GM21367 (cell line): ENCODE measurements around the gene SHISAL1.

Source experiments
- ATAC-seq: cut with Tn5 transposase; IDR thresholded peaks from one replicate; pipeline ENCODE4 v1.9.1; 2021; ENCODE audit not compliant: unreplicated experiment

The SHISAL1 gene

GRCh38 chr22:44344407-44344806 is 31.7 kb upstream of the SHISAL1 start:
- no peak for ATAC-seq

GRCh38 chr22:44342347-44342956 is 29.7 kb upstream of the SHISAL1 start:
- no peak for ATAC-seq

GRCh38 chr22:44341431-44342346 is 28.9 kb upstream of the SHISAL1 start:
- no peak for ATAC-seq

- ATAC-seq, result no peak
These were observed 27.8 kb upstream of the SHISAL1 start for GRCh38 chr22:44340271-44341239.

GRCh38 chr22:44338906-44339305 is 26.2 kb upstream of the SHISAL1 start:
- no peak for ATAC-seq

GRCh38 chr22:44338177-44338810 is 25.5 kb upstream of the SHISAL1 start:
- no peak for ATAC-seq

GRCh38 chr22:44337678-44338004 is 24.9 kb upstream of the SHISAL1 start:
- ATAC-seq, result no peak

- no peak for ATAC-seq
These were observed 24.4 kb upstream of the SHISAL1 start for GRCh38 chr22:44336962-44337677.

GRCh38 chr22:44335903-44336803 is 23.4 kb upstream of the SHISAL1 start:
- ATAC-seq, result no peak

GRCh38 chr22:44335066-44335839 is 22.5 kb upstream of the SHISAL1 start:
- no peak for ATAC-seq

GRCh38 chr22:44333847-44334635 is 21.3 kb upstream of the SHISAL1 start:
- ATAC-seq, result no peak

- no peak for ATAC-seq
These were observed 20.2 kb upstream of the SHISAL1 start for GRCh38 chr22:44332946-44333345.

GRCh38 chr22:44331881-44332714 is 19.3 kb upstream of the SHISAL1 start:
- ATAC-seq, result no peak

GRCh38 chr22:44330744-44331660 is 18.3 kb upstream of the SHISAL1 start:
- ATAC-seq, result no peak

GRCh38 chr22:44330188-44330743 is 17.5 kb upstream of the SHISAL1 start:
- no peak for ATAC-seq
